Measurements from ENCODE around the gene TEKT2.

The TEKT2 gene

DNA sequence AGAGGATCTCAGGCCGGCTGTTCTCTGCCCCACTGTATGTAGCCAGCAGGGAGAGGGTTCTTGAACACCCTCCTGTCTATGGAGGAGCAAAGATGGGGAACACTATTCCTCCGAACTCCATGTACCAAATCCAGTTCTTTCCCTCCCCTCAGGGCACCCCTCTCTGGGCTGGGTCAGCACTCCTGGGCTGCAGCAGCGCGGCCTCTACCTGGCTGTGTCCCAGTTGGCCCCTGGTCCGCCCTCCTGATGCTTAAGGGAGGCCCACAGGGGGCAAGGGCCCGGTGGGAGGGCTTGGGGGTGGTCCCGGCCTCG is 4.3 kb downstream of the TEKT2 start:
- no peak for DNase-seq

DNA sequence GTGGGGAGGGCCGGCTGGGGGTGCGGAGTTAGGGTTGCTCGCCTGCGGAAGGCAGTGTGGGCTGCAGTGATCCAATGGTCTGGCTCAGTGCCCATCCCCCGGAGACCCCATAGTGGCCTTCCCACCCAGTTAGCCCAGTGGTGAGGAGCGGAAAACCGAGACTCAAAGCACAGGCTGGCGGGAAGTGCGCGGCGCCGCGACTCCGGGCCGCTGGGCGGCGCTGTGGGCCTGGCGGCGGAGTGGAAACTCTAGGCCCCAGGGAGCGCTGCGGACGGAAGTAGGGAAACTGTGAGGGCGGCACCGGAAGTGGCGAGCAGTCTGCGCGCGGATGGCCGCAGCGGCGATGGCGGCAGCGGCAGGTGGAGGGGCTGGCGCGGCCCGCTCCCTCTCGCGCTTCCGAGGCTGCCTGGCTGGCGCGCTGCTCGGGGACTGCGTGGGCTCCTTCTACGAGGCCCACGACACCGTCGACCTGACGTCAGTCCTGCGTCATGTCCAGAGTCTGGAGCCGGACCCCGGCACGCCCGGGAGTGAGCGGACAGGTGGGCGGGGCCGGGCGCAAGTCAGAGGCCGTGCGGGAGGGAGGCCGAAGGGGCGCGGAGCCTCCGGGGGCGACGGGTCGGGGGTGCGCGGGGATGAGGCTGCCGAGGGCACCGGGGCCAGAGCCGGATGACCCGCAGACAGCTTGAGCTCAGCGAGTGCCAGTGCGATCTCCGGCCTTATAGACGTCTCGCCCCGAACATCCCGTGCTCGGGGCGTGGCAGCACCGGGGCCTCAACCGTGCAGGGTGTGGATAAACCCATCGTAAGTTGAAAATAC is 4.9 kb downstream of the TEKT2 start, which contains the start of gene ADPRS:
TSS of gene ADPRS (plus strand) at position 316 of the 816 bp plus-strand sequence. CDS start at position 329, 13 bp downstream.
- DNase-seq: peak; percentile 79 to 88

GRCh38 chr1:36089393-36090121 is 5.7 kb downstream of the TEKT2 start:
- no peak for DNase-seq

DNA sequence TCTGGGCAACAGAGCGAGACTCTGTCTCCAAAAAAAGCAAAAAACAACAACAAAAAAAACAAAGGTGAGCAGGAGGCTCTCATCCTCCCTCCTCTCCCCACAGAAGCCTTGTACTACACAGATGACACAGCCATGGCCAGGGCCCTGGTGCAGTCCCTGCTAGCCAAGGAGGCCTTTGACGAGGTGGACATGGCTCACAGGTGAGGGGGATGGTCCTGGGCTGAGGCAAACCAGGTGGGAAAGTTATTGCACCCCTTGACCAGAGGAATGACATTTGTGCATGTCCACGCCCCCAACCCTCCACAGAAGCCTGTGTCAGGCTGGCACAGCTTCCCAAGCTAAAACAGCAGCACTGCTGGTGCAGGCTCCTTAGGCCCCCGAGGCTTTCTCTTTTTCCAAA is 7.2 kb downstream of the TEKT2 start:
- DNase-seq: no peak

DNA sequence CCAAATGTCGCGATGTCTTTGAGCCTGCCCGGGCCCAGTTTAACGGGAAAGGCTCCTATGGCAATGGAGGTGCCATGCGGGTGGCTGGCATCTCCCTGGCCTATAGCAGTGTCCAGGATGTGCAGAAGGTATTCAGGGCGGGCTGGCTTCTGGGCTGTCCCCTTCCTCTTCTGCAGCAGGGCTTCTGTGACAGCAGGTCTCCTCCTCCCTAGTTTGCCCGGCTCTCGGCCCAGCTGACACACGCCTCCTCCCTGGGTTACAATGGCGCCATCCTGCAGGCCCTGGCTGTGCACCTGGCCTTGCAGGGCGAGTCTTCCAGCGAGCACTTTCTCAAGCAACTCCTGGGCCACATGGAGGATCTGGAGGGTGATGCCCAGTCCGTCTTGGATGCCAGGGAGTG is 7.8 kb downstream of the TEKT2 start:
- DNase-seq: no peak

- DNase-seq: no peak
Measured at GRCh38 chr1:36092166-36092797, 8.4 kb downstream of the TEKT2 start.

DNA sequence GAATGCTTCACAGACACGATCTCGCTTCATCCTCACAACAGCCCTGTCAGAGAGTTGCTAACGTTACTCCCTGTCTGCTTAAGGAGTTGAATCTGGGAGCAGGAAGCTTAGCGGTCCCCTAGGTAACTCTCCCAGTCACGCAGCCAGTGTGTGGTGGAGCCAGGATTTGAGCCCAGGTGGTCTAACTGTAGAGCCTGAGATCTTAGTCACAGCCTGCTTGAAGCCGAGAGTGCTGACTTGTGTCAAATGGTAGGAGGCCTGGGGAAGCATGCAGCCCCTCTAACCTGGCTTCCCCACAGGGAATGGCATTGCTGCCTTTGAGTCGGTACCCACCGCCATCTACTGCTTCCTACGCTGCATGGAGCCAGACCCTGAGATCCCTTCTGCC is 8.9 kb downstream of the TEKT2 start:
- DNase-seq: no peak

DNA sequence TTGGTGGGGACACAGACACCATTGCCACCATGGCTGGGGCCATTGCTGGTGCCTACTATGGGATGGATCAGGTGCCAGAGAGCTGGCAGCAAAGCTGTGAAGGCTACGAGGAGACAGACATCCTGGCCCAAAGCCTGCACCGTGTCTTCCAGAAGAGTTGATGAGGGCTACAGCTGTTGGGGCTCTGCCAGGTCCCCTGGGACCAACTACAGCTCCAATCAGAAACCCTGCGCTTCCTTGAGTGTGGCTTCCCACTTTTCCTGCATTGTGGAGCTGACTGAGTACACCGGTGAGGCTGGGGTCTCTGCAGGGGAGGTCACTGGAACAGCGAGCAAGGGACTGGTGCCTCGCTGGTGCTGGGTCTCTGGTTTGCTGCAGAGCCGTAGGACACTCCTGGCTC is 9.3 kb downstream of the TEKT2 start:
- DNase-seq: no peak

GRCh38 chr1:36093929-36094328 is 10.0 kb downstream of the TEKT2 start:
- DNase-seq: no peak

DNA sequence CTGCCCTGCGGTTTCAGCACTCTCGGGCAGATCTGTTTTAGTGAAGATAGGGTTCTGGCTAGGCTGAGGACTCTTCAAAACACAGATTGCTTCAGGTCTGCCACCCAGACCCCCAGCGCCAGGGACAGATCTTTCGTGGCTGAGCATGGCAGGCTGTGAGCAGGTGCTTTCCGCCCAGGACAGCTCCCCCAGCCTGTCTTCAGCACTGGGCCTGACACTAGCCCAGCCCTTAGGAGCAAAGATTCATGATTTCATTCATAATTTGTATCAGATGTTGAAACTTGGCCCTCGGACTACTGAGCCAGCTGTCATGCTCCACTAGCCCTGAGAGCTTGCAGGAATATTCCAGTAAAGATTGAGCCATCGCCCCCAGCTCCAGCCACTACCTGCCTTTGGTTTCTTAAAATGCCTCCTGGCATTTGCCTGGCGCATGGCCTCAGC is 10.7 kb downstream of the TEKT2 start:
- no peak for DNase-seq

DNA sequence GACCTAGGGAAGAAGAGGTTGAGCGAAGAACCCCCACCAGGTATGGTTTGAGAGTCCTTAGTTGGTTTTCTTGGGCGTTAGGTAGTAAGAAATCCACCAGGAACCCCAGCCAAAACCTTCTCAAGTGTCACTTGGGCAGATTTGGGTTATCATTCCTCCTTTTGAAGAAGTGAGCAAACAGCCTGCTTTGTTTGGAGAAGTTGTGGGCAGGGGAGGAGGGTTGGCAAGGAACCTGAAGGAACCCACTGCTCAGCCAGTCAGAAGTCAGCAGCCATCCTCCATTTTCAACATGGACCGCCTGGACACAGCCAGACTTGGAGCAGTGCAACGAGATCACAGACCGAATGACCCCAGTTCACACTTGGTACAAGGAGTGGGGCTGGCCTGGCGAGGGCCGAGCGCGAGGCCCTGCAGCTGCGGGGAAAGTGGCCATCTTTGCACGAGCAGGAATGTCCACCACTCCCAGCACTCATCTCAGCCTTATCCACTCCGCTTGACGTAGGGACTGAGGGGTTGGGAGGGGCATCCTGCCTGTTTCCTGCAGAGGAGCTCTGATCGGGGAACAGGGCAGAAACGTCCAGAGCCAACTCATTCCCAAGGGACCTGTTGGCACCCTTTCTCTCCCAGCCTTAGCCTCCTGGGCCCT is 12.0 kb downstream of the TEKT2 start:
- no peak for DNase-seq

DNA sequence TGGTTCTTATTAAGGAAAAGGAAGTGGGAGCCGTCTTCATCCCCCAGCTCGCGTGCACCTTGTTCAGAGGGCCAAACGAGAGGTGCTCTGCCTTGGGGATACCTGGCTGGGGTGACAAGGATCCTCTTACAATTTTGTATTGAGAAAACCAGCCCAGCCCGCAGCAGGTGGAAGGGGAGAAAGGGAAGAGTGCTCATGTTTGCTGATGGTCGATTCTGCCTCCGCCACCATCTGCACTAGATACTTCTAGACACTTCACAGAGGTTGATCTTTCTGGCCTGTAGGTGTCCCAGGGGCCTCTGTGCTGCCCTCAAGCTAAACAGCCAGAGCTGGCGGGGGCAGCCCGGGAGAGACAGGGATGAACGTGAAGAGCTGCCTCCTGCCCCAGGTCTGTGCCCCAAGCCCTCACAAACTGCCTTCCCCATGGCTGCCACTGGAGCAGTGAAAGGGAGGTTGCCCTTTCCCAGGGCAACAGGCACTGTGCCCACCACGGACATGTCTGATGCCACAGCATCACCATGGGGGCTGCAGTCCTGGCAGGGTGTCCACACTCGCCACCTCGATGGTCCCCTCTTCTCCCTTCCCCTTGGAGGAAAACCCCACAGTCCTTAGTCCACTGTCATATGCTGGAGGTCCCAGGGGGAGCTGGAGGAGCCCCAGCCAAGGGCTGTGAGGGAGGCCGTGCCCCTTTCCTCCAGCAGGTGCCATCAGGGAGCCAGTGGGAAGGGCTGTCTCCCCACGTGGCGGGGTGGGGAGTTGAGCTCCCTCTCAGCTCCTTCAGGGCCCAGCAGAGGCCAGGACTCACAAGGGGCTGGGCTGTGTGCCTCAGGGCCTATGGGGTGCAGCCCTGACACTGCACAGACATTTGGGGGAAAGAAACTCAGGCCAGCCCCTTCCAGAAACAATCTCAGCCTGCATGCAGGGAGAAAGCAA is 12.9 kb downstream of the TEKT2 start:
- no peak for DNase-seq

- no peak for DNase-seq
Measured at GRCh38 chr1:36097693-36098585, 14.0 kb downstream of the TEKT2 start.

DNA sequence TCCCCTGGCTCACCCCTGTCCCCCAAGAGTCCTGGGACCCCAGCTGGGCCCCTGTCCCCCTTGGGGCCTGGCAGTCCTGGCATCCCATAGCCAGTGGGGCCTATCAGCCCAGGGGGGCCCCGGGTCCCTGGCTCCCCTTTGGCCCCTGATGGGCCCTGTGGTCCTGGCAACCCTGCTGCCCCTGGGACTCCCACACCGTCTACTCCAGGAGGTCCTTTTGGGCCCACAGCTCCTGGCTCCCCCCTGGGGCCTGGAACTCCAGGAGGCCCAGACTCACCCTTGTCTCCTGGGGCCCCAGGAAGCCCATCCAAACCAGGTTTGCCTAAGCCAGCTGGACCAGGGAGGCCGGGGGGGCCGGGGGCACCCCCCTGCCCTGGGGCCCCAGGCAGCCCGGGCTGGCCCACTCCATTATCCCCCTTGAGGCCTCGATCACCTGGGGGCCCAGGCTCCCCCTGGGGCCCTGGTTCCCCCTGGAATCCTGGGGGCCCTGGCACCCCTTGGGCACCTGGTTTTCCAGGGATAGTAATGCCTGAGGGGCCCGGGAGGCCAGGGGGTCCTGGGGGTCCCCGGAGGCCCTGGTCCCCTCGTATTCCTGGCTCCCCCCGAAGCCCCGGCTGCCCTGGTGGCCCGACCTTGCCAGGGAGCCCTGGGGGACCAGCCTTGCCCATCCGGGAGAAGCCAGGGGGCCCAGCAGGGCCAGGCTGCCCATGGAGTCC is 14.9 kb downstream of the TEKT2 start:
- no peak for DNase-seq

- DNase-seq: peak; percentile 45 to 49
Measured at GRCh38 chr1:36099681-36100341, 15.9 kb downstream of the TEKT2 start.

DNA sequence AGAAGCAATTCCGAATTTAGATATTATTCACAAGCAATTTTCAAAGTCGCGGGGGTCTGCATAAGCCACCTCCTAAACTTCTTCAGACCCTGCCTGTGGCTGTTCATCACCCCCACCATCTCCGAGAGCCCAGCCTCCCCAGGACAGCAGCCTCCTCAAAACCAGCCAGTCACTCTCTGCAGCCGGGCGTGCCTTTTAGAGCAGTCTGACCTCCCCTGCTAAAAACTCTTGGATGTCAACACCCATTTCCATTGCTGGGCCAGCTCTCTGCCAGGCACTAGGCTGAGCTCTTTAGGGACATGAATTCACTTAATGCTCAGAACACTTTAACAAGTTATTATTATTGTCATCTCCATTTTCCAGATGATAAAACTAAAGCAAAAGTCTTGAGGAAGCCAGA is 16.5 kb downstream of the TEKT2 start:
- DNase-seq: no peak

GRCh38 chr1:36101546-36101945 is 17.7 kb downstream of the TEKT2 start:
- no peak for DNase-seq

DNA sequence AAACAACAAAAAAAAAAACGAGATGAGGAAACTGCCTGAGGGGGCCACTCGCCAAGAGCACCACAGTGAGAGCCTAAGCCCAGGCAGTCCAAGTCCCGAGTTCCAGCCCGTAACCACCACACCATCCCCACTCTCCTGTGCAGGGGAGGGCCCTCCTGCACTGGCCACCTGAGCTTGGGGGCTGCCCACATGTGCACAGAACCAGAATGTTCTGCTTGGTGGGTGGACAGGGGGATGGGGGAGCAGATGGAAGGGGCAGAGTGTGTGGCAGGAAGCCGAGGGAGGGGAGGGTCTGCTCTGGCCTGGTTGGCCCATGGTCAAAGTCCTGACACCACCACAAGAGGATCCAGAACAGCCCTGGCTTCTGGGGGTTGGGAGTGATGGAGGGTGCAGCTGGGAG is 22.4 kb downstream of the TEKT2 start:
- DNase-seq: no peak

DNA sequence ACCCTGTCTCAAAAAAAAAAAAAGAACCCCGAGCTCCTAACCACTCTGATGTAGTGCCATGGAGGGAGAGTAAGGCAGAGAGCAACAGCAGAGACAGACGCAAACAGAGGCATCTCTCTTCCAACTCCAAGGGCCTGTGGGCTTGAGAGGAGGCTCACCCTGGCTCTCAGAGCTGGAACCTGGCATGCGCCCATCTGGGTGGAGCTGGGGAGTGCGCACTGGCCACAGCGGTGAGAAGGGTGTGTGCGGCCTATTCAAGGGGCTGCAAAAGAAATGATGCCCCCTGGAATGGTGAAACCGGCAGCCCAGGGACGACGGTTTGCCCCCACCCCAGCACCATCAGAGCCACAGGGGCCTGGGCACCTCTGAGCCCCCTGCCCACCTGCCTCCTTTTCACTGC is 23.5 kb downstream of the TEKT2 start:
- DNase-seq: no peak

DNA sequence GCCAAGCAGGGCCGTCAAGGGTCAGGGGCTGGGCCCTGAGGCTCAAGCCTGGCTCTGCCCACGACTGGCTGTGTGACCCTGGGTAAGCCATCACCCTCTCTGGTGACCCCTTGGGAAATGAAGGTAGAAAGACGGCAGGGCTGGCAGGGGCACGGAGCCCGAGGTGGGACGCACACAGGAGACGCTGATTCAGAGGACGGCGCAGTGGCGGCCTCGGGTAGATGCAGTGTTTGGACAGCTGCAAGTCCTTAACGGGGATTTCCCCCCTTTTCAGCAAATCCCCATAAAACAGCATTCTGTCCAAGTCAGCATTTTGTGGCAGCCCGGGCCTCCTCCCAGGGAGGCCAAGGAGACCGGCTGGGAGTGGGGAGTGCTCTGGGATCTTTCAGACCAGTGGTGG is 24.4 kb downstream of the TEKT2 start:
- DNase-seq: no peak

All from NCI-H1930 (cell line).